Heart left ventricle (tissue), 16 donors: ENCODE results near the gene ZDBF2. TPM values are rescaled to one million over a fixed set of nuclear protein-coding genes. Genes with fewer than 3 reads are reported as not detected.

Source experiments
- ATAC-seq, 4 donors: fragments of 200-7000 bp; cut with Tn5 transposase; one replicate each; pipeline ENCODE4 v1.9.1; 2020 to 2022; ENCODE audit warnings: moderate library complexity in 4 of 4, mild to moderate bottlenecking in 3 of 4, moderate number of reproducible peaks in 1 of 4
- DNase-seq, 5 donors: peaks; one replicate each; pipeline ENCODE4 v3.0.0-alpha.2; 2020
- H3K27ac ChIP-seq, 12 donors: fragments of 200-600 bp; sonication (generic) in 4 of 12; one replicate each; pipeline versions ENCODE4 v1.5.0 to v1.8.0; 2016 to 2022; ENCODE audit warnings: mild to moderate bottlenecking in 2 of 12
- H3K27me3 ChIP-seq, 9 donors: fragments of 200-600 bp; sonication (generic) in 2 of 9; one replicate each; pipeline versions ENCODE4 v1.5.1 to v1.8.0; 2016 to 2022; ENCODE audit warnings: mild to moderate bottlenecking in 3 of 9
- H3K36me3 ChIP-seq, 9 donors: fragments of 200-600 bp; sonication (generic) in 2 of 9; one replicate each; pipeline versions ENCODE4 v1.5.0 to v1.8.0; 2018 to 2022; ENCODE audit warnings: mild to moderate bottlenecking in 2 of 9
- H3K4me1 ChIP-seq, 12 donors: fragments of 200-600 bp; sonication (generic) in 4 of 12; one replicate each; pipeline versions ENCODE4 v1.5.0 to v1.8.0; 2016 to 2022; ENCODE audit warnings: mild to moderate bottlenecking in 3 of 12
- H3K4me3 ChIP-seq, 12 donors: fragments of 200-600 bp; sonication (generic) in 4 of 12; one replicate each; pipeline versions ENCODE4 v1.5.0 to v1.8.0; 2017 to 2022; ENCODE audit warnings: mild to moderate bottlenecking in 9 of 12, moderate library complexity in 4 of 12
- H3K9me3 ChIP-seq, 12 donors: fragments of 200-600 bp; sonication (generic) in 4 of 12; one replicate each; pipeline versions ENCODE4 v1.5.0 to v1.8.0; 2016 to 2022; ENCODE audit warnings: mild to moderate bottlenecking in 1 of 12
- POLR2A ChIP-seq, 2 donors: fragments of 450-650 bp; IDR thresholded peaks; one replicate each; pipeline ENCODE4 v1.6.1; 2017; ENCODE audit warnings: antibody characterized with exemption in 2 of 2, mild to moderate bottlenecking in 2 of 2, moderate library complexity in 2 of 2
- whole genome bisulfite sequencing, 4 donors: extraction: QIAGEN DNeasy Blood & Tissue Kit in 2 of 4; methylation state at CpG; one replicate each; pipeline versions ENCODE4 v1.1.5 to v1.1.7; 2013 to 2018; 5-methylcytosine and 5-hydroxymethylcytosine counted together
- intact Hi-C, 10 donors: fragments of 100-400 bp; cut with DNase I; formaldehyde crosslinking; loops; one replicate each; pipeline versions ENCODE4 v1.11.1 to v1.14.2; 2022
- polyA plus RNA-seq, 2 donors: library from polyadenylated mRNA; stranded (reverse); fragments of 200-250 nt; gene quantifications; one replicate each; pipeline ENCODE4 v1.2.3, GENCODE V29; 2013
- total RNA-seq, 9 donors: library from RNA; depleted of rRNA in 2 of 9; stranded (reverse); fragments of >200 nt in 2 of 9; fragmentation: NEBNext Ultra II Directional in 3 of 9; extraction: Animal tissue kit (Norgen Biotek cat#: 25700) in 3 of 9; gene quantifications; one replicate each; pipeline versions ENCODE4 v1.1.0 to v1.2.4, GENCODE V29; 2016 to 2023
- TF ChIP-seq, protein P1 (sequence below), 12 donors: fragments of 200-600 bp; sonication (generic) in 4 of 12; IDR thresholded peaks; one replicate each; pipeline versions ENCODE4 v1.5.0 to v1.8.0; 2018 to 2022; ENCODE audit warnings: antibody characterized with exemption in 12 of 12, mild to moderate bottlenecking in 5 of 12
- donor health status: ischemic (EF 13 %, LVEDD 7.1; RV severe dilation, severe dysfunction).
- donor health status: healthy with polysubstance abuse.
- donor health status: DM: no; HTN: yes; CAD: no.
- donor health status: DM: no; HTN: no; CAD: no.
- donor health status: ischemic (EF 25% LVEDD 6.9; RV normal size, moderate dysfunction).
- donor health status: ischemic (EF 25% LVEDD 5.7; RV mildly dilated, moderate dysfunction).
- donor health status: healthy.
- donor health status: DM: yes; HTN: yes; CAD: no.
- donor health status: ischemic (EF 35%, LVEDD 5.7; RV mildly dilated, moderate dysfunction).
- donor health status: nonischemic (EF 11% LVEDD 7.7; RV severe dilation, severe dysfunction).
- donor health status: DM: yes; HTN: yes; CAD: no.
- donor health status: PGD.
- donor health status: ischemic (EF 29% LVEDD 5.4; RV normal size, mild dysfunction).
- donor health status: nonischemic (EF 23%, LVEDD 6.1; RV moderate dilation, normal function).

ZDBF2 gene
- total and polyA plus RNA-seq, 11 donors = 1.2 to 14.8 (median 7.9) TPM

DNA sequence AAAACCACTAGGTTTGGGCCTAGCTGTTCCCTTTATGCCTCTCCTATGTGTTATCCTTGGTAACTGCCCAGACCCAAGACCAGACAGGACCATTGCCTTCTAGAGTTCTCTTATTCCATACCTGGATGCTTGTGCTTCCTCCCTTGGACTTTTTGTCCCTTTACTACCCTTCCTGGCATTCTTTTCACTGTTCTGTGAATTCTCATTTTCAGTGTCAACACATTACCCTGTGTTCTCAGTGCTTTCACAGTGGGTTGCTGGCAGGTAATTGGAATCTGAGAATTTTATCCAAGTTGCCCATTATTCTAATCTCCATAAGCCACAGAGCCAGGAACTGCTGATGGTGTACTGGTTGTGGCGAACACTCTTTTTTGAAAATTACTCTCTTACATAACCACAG is 41.7 kb downstream of the ZDBF2 start:
- DNase-seq = no peak
- H3K27ac ChIP-seq = no peak overlapping the region
- no peaks in the 10 kb centered on the region for H3K27me3 ChIP-seq
- intact Hi-C loops = no loop called here
- peaks cover 0 to 19% (median 9%) of the 10 kb centered on the region in 12 donors for H3K9me3 ChIP-seq
- 94 to 100% (median 95%) methylated on average over 1 of the region's 1 CpG for WGBS, 4 donors
- no peak overlapping the region for H3K4me3 ChIP-seq
- ATAC-seq = no peak
- TF ChIP-seq, protein P1, sequence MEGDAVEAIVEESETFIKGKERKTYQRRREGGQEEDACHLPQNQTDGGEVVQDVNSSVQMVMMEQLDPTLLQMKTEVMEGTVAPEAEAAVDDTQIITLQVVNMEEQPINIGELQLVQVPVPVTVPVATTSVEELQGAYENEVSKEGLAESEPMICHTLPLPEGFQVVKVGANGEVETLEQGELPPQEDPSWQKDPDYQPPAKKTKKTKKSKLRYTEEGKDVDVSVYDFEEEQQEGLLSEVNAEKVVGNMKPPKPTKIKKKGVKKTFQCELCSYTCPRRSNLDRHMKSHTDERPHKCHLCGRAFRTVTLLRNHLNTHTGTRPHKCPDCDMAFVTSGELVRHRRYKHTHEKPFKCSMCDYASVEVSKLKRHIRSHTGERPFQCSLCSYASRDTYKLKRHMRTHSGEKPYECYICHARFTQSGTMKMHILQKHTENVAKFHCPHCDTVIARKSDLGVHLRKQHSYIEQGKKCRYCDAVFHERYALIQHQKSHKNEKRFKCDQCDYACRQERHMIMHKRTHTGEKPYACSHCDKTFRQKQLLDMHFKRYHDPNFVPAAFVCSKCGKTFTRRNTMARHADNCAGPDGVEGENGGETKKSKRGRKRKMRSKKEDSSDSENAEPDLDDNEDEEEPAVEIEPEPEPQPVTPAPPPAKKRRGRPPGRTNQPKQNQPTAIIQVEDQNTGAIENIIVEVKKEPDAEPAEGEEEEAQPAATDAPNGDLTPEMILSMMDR (IDR thresholded peaks at IDR 0.05) = no peak
- no peak for TF ChIP-seq POLR2A (IDR thresholded peaks at IDR 0.05)
- H3K4me1 ChIP-seq = no peaks in the 10 kb centered on the region
- H3K36me3 ChIP-seq = no peaks in the 10 kb centered on the region

DNA sequence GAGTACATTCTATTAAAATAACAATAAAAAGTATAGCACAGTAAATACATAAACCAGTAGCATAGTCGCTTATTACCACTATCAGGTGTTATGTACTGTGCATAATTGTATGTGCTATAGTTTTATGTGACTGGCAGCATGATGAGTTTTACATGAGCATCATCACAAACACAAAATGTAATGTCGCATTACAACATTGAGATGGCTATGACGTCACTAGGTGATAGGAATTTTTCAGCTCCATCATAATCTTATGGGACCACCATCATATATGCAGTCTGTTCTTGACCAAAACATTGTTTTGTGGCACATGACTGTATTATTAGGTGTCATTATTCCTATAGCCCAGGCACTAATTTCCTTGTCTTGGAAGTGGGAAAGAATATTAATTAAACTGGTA is 48.6 kb downstream of the ZDBF2 start:
- no peak overlapping the region for H3K27ac ChIP-seq
- intact Hi-C loops = no loop called here
- no peak for DNase-seq
- H3K27me3 ChIP-seq = no peaks in the 10 kb centered on the region
- H3K36me3 ChIP-seq = no peaks in the 10 kb centered on the region
- TF ChIP-seq POLR2A (IDR thresholded peaks at IDR 0.05) = no peak
- TF ChIP-seq, protein P1 (IDR thresholded peaks at IDR 0.05) = no peak
- no peaks in the 10 kb centered on the region for H3K4me1 ChIP-seq
- ATAC-seq = no peak
- no peak overlapping the region for H3K4me3 ChIP-seq
- H3K9me3 ChIP-seq = peaks cover 0 to 18% (median 9%) of the 10 kb centered on the region in 12 donors
- 89 to 94% (median 91%) methylated on average over 3 of the region's 3 CpGs for WGBS, 4 donors

DNA sequence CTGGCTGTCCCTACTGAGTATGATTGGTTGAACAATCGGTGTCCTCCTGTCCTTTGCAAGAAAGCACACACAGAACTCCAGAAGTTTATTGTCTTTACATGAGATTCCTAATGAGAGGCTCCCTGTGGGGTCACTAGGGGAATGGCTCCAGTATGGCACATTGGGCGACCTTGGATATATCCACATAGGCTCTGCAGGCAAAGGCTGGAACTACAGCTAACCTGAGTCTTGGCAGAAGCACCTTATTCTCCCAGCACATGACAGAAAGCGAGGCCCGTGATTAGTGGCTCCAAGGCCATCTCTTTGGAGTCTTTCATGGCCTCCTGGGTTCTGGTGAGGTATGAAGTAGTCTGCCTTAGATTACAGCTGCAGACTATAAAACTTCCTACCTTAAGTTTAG is 49.0 kb downstream of the ZDBF2 start:
- Histone ChIP-seq H3K9me3 (peaks cover 0 to 14% (median 8%) of the 10 kb centered on the region in 12 donors), H3K27ac (no peak overlapping the region), H3K27me3 (no peaks in the 10 kb centered on the region), H3K4me1 (no peaks in the 10 kb centered on the region), H3K4me3 (no peak overlapping the region), H3K36me3 (no peaks in the 10 kb centered on the region)
- 82 to 87% (median 85%) methylated on average over 4 of the region's 4 CpGs for WGBS, 4 donors
- intact Hi-C loops = no loop called here
- no peak for ATAC-seq
- no peak for TF ChIP-seq POLR2A (IDR thresholded peaks at IDR 0.05)
- TF ChIP-seq, protein P1 (IDR thresholded peaks at IDR 0.05) = no peak
- no peak for DNase-seq

DNA sequence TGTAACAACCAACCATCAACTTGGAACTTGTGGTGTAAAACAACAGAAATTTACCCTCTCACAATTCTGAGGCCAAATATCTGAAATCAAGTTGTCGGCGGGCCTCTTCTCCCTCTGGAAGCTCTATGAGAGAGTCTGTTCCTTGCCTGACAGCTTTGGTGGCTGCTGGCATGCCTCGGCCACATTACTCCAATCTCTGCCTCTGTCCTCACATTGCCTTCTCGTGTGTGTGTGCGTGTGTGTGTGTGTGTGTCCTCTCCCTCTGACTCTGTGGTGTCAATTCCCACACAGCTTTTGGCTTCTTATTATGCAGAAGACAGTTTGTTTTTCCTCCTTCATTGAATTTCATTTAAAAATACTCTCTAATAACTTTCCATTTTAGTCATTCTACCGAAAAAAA is 50.4 kb downstream of the ZDBF2 start:
- intact Hi-C loops = no loop called here
- ATAC-seq (peak in 1 of 4 donors; percentile 65), DNase-seq (peak in 2 of 5 donors; percentile 26 to 31)
- Histone ChIP-seq H3K4me3 (no peak overlapping the region), H3K36me3 (no peaks in the 10 kb centered on the region), H3K9me3 (peaks cover 0 to under 1% (median 0%) of the 10 kb centered on the region in 12 donors), H3K27ac (no peak overlapping the region), H3K4me1 (no peaks in the 10 kb centered on the region), H3K27me3 (no peaks in the 10 kb centered on the region)
- 60 to 77% (median 67%) methylated on average over 6 of the region's 6 CpGs for WGBS, 4 donors
- TF ChIP-seq POLR2A (IDR thresholded peaks at IDR 0.05) = no peak

DNA sequence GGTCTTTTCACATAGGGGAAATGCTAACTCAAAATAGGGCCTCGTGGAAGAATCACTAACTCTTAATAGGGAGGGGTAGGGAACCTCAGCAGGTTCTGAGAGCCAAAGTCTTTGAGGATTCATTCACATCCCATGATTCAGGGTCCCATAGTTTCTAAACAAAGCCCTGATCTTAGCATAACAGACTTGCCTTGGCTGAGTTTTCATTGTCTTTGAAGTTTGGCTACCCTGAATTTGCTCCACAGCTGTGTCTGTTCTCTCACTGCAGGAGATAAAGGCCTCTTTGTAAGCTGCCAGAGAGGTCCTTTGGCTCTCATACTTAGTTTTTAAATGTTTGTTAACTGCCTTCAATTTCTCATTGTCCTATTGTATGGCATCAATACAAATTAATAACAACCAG is 54.5 kb downstream of the ZDBF2 start:
- no peaks in the 10 kb centered on the region for H3K27me3 ChIP-seq
- H3K9me3 ChIP-seq = no peaks in the 10 kb centered on the region
- no peaks in the 10 kb centered on the region for H3K36me3 ChIP-seq
- intact Hi-C loops = no loop called here
- H3K4me3 ChIP-seq = no peak overlapping the region
- ATAC-seq = no peak
- H3K27ac ChIP-seq = no peak overlapping the region
- TF ChIP-seq POLR2A (IDR thresholded peaks at IDR 0.05) = no peak
- WGBS, 4 donors = 40 to 57% (median 47%) methylated on average over 1 of the region's 1 CpG
- no peak for DNase-seq
- H3K4me1 ChIP-seq = no peaks in the 10 kb centered on the region
